GM19035 (cell line): ENCODE measurements around the gene PTPRD.

Experiments
- ATAC-seq: cut with Tn5 transposase; IDR thresholded peaks from one replicate; pipeline ENCODE4 v1.9.1; 2021; ENCODE audit not compliant: unreplicated experiment

PTPRD gene

DNA sequence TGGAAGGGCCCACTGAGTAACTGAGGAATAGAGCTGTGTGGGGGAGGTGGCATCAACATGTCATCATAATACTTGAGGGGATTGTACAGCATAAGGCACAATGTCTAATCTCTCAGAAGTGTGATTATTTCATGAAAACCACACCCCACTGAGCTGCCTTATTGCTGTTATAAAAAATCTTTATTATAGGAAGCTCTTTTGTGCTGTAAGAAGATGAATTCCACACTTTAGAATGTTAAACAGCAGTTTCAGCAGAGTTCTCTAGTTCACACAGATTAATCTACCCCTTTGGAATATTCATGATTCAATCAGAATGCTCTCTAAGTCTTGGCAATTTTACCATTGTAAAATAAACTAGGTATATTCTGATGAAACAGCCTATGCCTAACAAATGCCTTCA is 1389.6 kb downstream of the PTPRD start:
- no peak for ATAC-seq

DNA sequence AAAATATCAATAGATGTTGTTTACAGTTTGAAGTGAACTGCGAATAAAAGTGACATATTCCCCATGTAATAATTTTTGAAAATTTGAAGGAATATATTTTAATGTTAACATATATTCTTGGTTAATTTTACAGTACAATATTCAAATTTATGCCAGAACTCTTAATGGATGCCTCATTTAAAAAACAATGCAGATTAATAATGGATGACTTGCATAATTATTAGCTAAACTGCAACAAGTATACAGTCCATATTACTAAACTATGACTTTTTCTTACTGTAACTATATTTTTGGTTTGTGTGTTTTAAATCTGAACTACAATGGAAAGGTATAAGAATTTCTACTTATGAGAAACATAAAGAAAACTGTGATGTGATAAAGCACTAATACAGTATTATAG is 1390.1 kb downstream of the PTPRD start:
- no peak for ATAC-seq

DNA sequence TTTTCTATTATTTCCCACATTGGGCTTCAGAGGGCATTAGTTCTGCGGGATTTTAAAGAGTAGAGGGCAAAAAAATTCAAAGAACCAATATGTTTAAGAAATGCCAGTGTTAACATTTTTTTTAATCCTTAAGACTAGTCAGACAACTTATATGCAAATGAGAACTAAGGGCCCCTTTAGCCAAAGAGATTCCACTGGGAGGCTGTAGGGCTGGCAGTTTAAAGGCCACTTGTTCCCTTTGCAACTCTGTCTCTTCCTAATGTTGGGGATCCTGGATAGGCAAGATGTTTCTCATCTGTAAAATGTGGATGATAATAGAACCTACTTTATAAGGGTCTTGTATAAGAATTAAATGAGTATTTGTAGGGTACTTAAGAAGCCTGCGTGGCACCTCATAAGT is 1395.9 kb downstream of the PTPRD start:
- ATAC-seq: no peak

DNA sequence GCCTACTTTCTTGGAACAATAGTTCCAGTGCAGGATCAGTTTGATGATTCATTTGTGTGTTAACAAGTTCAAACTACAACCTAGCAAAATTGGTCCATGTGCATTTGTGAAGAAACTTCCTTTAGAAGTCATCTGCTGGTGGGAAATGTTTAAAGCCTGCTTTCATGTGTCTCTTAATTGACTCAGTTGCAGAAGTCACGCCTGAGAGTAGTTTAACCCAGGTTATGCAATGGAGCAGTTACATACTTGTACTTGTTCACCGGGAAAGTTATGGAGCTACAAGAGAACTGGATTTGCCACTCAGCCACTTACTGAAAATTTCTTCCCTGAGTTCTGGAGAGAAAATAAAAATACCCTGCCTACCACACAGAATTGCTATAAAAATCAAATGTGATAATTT is 1397.8 kb downstream of the PTPRD start:
- no peak for ATAC-seq

DNA sequence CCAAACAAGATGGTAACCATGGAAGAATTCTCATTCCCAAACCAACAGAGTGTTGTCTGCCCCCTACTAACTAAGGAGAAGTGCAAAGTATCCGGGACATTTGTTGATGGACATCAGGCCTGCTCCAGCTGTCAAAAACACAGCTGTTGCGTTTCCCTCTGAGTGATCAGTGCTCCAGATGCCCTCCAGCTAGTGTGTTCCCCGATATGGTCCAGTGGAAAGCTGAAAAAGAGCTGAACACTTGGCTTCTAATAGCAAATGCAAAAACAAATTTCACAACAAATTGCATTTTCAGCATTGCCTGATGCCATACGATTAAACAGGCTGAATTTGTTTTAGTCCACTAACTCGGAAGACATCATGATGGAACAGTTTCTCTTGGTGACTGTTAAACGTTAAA is 1398.7 kb downstream of the PTPRD start:
- no peak for ATAC-seq

DNA sequence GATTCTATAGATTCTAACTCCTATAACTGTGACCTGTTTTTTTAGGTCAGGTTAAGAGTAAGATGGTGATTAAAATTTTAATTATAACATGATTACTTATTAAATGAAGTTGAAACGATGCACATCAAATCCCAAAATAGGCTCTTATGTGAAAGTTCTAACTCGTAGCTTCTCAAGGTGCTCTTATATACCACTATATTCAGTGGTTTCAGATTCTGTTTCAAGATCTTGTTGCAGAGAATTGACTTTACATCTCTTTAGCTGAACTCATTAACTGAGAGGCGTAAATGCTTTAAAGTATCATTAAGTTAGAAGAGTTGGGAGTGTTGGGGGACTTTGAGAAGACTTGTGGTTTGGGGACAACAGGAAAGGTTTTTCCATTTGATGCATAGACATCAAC is 1399.8 kb downstream of the PTPRD start:
- ATAC-seq: no peak

DNA sequence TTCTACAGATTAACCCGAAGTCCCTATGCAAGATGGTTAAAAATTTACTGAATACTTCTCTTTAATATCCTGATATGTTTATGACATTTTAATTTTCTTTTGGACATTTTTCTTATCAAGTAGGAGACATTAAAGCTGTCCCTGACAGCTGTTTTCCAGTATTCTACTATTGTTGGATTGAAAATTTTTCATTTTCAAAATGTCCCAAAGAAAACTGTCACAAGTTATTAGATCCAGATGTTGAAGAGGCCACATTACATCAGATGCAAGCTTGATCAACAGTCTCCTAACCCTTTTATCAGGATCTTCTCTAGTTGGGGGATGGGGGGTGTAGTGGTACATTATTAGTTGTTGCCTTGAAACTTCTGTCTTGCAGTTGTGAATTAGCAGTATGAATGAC is 1410.5 kb downstream of the PTPRD start:
- no peak for ATAC-seq

DNA sequence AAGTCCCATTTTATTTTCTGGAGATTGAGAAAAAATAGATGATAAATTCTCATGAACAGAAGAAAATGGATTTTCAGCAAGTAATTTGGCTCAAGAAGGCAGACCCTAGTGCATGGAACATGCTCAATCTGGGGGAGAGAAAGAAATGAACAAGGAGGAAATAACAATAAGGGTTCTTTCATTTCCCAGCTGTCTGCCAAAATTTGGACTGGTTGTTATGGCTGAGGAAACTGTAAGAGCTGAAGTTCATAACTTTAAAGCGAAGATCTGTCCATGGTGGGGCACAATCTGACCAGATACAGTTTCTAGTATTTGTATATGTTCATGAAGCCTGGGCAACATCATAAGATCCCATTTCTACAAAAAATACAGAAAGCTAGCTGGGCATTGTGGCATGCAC is 1426.7 kb downstream of the PTPRD start:
- no peak for ATAC-seq

DNA sequence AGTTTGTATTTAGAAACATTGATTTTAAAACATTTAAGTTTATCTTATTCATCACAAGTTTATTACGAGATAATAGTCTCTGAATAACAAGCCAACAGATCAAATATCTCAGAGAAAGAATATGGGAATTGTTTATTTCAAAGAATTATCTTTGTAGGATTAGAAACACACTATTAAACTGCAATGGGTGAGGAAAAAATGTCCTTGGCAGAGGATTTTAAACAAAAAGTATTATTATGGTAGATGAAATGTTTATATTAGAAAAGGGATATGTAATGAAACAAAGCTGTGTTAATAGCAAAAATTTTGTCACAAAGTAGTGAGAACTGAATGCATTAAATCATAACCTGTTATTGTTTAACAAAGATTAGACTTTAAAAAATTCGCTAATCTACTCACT is 1430.4 kb downstream of the PTPRD start:
- ATAC-seq: no peak

DNA sequence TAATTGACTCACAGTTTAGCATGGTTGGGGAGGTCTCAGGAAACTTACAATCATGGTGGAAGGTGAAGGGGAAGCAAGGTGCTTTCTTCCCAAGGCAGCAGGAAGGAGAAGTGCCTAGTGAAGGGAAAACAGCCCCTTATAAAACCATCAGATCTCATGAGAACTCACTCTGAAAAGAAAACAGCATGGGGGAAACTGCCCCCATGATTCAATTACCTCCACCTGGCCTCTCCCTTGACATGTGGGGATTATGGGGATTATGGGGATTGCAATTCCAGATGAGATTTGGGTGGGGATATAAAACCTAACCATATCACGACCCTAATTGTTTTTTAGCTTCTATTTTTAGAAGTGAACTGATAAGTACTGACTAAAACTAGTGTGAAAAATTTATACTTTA is 1435.7 kb downstream of the PTPRD start:
- no peak for ATAC-seq

DNA sequence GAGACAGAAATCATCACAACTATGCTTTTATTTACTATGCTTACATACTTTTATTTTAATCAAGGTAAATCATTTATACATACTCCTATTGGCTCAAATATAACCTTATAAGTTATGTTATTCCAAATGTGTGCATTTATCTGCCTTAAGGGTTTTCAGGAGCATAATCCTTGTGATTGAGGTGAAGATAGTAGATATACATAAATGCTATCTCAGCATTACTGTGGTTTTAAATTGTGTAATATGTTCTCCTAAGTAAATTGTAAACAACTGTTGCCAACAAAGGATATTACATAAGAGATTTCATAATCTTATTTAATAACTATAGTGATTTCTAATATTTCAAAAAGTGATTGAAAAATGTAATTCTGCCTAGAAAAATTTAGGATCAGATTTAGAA is 1438.4 kb downstream of the PTPRD start:
- no peak for ATAC-seq

DNA sequence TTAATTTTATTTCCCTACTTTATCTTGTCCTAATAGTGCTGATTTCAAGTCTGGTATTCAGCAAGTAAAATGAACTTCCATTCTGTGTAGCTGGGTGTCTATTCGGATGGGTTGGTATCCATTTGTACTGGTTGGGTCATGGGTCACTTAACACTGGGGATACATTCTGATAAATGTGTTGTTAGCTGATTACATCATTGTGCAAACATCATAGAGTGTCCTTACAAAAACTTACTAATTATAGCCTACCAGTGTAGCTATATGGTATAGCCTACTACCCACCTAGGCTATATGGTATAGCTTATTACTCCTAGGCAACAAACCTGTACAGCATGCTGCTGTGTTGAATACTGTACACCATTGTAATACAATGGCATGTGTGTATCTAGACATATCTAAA is 1439.5 kb downstream of the PTPRD start:
- no peak for ATAC-seq

DNA sequence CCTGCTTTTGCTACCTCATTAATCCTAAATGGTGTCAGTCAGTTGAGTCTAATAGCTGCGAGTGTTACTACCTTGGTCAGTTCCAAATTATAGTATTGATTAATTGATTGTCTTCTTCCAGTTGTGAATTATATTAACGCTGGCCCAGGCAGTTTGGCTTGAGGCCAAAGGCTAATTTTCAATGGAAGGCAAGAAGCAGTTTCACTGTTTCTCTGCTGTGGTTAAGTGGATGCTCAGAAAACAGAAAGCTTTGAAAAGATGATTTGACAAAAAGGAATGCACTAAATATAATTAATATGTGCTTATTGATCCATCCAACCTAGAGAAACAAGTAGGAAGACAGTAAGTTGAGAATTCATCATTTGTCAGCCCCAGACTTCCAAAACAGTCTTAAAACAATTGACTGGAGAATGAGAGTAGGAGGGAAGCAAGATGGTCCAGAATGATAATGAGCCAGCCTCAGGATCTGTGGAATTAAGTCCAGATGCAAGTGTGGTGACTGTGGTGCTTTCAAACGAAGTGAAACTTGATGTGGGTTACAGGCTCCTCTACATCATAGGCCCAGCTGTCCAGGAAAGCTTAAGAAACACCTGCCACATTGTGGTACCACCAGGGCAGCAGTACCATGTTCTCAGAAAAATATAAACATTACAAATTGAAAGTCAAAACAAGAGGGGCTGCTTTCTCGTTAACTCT is 1442.2 kb downstream of the PTPRD start:
- no peak for ATAC-seq

DNA sequence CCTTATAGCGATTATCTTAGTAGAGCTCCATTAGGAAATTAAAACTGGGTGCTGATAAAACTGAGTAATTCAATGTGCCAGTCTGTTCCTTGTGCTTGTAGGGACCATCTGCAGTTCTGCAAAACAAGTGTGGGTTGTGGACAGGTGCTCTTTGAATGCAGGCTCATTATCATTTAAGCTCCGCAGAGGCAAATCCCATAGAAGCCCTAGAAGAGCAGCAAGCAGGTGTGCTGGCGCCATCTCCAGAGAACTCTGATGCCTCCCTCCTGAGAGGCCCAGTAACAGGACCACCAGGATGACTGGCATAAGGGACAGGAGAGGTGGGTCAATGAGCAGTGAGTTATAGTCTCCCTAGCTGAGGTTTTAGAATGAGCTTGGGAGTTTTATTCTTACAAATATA is 1470.8 kb downstream of the PTPRD start:
- no peak for ATAC-seq

DNA sequence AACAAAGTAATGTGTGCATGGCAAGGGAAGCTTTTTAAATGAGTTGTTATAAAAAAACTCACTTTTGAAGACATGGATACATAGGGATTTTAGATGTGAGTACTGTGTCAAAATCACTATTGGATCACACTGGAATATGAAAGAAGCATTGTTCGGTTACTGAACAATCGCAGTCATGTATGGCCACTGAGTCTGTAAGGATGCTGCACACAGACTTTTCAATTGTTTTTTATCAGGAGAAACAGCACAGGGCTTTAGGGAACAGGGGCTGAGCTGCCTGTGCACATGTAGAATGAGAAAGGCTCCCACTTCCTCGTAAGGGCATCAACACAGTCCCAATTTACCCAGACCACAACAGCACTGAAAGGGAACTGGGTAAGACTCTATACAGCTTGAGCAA is 1479.3 kb downstream of the PTPRD start:
- ATAC-seq: no peak

DNA sequence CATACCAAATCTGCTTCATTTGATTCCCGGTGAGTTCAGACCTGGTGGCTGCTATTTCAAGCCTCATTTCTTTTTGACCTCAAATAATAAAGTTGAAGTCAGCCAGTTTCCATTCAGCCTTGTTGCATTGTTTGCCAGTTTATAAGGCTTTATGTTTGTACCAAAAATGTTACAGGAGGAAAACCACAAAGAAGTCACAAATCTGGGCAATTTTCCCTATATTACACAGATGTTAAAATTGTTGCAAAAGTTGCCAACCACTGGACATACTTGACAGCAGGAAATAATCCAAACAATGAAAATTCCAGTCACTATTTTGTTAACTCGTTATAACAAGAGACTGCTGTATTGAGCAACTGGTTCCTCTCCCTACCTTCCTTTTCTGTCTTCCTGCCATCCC is 1488.2 kb downstream of the PTPRD start:
- ATAC-seq: no peak

DNA sequence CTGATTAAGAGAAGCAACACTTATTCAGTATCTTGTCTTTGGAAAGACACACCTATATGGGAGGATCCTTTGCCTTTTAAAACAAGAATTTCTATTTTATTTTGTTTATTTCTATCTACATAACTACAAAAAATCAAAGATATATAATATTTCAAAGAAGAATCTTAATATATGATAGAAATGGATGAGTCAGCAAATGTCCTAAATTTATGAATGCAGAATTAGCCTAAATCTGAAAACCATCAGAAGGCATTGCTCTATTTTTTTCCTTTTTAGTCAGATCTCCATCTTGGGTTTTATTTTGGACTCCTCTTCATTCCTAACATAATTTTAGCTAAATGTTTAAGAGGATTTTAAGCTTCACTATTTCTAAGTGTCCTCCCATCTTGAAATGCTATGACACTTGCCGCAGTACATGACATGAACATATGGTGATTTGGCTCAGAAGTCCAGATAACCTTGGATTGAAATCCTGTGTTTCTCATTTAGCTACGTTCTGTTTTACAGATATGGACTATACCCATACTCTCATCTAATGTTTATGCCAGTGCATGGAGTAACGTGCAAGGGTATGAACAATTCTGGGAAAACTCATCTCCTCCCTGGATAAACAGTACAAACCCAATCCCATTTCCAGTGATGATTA is 1490.4 kb downstream of the PTPRD start:
- ATAC-seq: no peak

DNA sequence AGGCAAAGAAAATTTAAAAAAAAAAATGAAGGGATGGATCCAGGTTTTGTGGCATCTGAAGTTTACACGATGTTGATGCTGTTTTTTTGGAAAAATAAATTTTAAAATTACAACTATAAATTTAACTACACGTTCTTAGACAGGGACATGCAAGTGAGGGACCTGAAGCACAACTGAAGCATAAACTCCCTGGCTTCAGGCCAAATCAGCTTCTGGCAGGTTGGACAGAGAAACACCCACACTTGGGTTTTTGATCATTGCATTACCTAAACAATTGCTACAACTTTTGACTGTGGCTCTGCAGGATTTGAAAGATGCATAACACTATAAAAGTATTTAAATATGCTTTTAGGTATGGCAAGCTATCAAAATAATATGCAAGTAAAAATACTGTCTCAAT is 1494.9 kb downstream of the PTPRD start:
- no peak for ATAC-seq

DNA sequence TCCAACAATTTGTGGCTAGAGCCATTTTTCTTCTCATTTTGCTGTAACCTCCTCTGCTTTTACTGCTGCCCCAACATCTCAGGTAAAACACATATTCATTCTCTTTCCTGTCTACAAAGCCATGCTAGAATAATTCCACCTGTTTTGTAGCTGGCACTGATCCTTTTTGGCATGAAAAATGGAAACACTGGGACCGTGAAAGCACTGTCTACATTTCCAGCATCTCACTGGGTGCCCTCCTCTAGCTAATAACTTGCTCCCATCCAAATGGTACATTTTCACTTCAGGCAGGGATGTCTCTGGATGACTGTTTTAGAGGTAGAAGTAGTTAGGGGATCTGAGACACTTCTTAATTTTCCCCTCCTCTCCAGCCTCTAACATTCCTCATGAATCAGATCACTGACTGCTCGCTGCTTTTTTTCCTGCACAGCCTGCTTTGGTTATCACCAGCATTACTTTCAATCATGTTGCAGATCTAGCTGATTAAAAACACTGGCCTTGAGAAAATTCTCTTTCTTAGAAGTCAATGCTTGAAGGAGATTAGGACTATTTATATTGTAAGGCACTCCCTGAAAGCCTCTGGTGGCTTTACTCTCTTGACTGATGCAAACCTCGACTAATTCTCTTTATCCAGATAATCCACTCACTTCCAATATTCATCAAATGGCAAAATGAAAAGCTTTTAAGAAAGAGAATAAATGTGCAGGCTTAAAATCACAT is 1500.6 kb downstream of the PTPRD start:
- ATAC-seq: no peak

DNA sequence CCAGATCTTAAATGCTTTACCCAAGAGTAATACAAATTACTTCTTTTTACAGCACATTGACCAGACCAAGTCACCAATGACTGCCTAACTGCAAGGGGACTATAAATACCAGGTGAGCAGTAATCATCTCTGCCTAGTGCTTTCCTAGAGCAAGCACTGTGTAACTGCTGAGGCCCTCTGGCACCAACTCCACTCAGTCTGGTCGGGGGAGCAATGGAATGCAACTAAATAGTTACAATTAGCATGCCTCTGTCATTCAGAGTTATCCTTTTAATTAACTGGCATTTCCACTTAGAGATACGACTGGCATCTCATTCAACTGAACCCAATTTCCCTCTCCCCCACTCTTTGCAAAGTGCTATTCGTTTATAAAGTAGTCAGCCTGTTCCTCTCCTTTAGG is 1504.2 kb downstream of the PTPRD start:
- no peak for ATAC-seq

DNA sequence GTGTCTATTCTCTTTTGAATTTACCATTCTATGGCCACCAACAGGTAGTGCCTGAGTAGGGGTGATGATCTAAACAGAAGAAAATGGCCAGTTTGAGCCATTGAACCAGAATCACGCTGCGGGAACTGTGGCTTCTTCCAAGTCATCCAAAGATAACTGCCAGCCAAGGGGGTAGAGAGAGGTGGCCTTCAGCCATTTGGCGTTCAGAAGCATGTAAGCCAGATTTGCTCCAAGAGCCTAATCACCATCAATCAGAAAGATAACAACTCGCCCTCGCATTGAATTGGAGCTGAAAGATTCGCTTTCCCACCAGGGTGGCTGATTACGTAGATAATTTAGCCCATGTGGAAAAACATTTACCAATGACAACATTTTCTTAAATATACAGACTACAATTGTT is 1510.5 kb downstream of the PTPRD start:
- no peak for ATAC-seq

DNA sequence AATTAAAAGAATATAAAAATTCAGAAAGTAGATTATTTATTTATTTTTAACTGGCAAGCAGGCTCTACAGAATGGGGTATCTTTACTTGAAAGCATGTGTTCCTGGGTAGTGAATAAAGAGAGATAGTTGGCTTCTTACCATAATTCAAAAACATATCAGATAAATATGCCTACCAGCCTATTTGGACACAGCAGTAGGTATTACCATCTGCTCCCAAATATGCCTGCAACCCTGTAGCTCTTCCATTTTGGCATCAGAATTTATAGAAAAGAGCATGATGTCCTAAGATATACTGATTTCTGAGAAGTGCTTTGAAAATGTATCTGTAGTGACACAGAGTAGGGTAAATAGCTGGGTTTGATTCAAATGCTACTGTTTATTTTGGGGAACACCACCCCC is 1512.7 kb downstream of the PTPRD start:
- ATAC-seq: no peak
